Stimulated activated naive CD4-positive, alpha-beta T cell treated with Interleukin-2 at 50 U/mL for 16 hours (primary cell): ENCODE measurements around the gene INAFM2.

Source experiments
- DNase-seq: peaks from one replicate; lab custom pipeline; 2025; lab: John Stamatoyannopoulos, UW

INAFM2 gene

DNA sequence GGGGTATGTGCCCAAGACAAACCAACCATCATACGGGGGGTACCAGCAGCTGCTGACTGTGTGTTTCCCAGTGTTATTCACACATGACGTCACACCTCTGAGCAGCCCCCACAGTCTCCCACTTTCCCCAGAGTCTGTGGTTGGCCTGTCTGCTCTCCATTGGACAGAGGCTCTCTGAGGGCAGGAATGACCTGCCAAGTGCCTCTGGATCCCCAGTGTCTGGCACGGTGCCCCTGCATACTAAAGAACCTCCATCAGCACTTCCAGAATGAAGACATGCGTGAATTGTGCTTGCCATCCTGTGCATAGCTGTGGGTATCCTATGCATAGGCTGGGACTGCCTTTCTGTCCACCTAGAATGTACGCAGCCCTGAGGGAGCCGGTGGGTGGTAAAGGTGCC, 20.7 kb downstream of the INAFM2 start:
- DNase-seq, result no peak

DNA sequence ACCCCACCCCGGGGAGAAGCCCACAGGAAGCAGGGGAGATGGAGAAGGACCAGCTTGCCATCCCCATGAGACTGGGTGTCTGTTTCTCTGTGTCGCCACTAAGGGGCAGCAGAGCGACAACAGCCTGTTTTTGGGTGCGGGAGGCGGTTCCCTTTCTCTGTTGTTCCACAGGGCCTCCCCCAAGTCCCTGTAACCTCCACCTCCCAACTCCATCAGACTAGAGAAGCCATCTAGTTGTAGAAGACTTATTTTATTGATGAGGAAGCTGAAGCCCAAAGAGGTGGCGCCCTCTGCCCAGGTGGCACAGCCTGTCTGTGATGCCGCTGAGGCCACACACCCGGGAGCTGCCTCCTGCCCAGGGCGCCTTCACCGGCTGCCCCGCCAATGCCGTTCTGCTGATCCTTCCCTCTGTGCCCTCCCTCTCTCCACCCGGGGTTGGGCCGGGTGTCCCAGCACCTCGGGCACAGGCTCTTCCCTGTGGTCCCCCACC, 21.2 kb downstream of the INAFM2 start:
- peak; percentile 56 for DNase-seq

DNA sequence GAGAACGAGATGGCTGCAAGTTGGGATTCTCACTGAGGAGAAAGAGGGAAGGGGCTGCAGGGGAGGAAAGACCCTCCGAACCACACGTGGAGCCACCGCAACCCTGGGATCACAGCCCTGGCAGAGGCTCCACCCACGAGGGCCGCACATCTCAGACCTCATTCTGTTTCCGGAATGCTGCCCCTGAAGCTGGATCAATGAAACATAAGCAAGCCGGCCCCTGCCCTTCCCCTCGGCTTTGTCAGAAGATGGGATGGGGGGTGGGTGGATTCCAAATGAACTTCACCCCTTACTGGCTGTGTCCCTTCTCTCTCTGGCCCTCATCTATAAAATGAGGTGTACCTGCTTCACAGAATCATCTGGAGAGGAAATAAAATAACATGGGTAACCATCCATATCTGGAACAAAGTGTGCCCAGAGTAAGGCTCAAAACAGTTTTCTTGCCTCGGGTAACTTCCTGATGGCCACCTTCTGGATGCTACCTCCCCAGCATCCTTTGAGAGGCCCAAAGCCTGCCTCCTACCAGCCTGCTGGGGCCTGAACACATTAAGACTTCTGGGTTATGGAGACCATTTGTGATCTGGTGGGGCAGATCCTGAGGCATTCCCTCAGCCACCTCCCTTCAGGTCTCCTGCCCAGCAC, 21.9 kb downstream of the INAFM2 start:
- no peak for DNase-seq

DNA sequence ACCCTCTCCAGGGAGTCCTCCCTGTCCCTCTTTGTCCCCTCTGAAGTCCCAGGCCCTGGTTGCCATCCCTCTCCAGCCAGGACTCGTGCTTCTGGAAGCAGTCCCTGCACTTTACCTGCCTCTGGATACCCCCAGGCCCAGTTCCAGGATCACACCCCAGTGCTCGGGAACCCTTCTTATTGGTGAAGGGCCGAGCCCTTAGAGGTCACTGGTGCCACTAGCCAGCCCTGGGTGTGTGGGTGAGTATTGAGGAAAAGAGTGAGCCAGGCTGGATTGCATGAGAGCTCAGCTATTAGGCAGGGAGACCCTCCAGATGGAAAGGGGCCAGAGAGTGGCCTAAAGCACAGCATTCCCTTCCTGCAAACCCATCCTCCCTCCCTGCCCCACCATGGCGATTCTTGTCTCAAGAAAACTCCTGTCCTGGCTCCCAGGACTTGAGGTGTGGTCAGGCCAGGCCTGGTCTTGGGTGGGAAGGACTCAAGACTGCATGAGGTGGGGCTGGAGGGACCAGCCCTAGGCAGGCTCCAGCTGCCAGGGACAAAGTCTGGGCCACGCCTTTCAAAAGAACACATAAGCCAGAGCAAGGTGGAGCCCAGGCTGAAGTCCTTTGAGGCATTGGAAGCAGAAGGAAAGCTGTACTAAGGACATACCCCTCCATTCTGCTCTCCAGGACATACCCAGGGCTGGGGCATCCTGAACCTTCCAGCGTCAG, 22.5 kb downstream of the INAFM2 start:
- no peak for DNase-seq

DNA sequence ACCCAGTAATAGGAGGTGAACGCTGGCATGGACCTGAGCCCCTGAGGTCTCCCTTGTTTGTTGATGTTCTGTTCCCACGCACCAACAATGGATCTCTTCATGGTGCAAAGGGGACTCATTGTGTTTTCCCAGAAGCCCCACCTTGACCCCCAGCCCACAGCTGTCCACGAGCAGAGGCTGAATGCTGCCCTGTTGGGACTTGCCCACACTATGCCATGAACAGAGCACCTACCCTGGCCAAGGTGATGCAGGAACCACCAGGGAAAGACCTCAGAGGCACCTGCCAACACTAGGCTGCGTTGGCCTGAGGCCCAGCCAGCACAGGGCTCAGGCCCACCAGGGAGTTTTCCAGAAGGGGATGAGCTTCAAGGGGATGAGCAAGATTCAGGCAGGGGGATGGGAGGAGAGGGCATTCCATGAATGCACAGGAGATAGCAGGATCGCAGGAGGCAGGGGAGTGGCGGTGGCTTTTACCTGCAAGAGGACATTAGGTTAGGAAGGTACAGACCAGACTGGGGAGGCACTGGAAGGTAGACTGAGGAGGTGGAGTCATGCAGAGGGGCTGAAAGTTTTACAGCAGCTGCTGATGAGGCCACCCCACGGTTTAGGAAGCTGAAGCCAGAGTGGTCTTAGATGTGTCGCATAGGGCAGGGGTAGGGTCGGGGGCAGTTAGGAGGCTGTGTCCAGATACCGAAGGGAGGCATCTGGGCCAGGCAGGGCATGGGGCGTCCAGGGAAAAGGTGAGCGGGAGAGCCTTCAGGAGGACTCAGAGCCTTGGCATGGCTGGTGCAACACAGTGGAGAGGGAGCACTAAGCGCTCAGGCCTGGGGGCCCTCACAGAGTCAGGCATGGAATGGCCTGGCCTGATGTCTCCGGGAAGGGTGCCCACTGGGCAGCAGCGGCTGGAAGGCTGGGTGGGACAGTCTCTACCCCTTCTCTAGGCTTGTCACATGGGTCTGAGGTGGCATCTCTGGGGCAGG, 23.4 kb downstream of the INAFM2 start:
- no peak for DNase-seq

DNA sequence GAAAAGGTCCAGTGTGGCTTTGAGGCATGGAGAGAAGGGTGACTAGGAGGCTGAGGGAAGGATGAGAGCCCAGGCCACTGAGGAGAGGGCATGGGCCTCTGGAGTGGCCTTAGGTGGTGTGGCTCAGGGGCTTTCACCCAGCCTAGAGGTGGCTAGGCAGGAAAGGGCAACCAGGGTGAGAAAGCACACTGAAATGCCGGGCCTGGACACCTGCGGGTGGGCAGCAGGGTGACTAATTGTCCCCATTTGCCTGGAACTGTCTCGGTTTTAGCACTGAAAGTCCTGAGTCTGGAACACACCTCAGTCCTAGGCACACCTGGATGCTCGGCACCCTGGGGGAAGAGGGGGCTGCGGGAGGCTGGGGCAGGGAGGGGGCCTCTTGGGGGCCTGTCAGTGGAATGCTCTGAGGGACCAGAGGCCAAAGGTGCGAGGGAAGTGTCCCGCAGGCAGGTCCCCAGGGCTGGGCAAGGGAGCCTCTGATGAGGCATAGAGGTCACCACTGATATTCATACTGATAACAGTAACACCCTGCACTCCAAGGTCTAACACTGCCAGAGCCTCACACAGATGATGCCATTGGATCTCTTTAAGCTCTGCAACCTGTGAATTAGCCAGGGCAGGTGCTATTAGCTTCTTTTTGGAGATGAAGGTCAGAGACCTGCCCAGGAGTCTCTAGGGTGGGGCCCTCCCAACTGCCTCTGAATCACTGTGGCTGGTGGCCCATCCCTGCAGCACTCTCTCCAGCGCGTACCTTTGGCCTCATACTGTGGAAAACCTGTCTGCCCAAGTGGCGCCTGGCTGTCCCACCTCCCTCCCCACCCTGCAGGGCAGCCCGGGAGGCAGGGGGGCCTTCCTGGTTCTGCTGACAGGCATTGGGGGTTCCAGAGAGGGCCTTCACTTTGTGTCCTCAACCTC, 24.3 kb downstream of the INAFM2 start:
- DNase-seq, result no peak

DNA sequence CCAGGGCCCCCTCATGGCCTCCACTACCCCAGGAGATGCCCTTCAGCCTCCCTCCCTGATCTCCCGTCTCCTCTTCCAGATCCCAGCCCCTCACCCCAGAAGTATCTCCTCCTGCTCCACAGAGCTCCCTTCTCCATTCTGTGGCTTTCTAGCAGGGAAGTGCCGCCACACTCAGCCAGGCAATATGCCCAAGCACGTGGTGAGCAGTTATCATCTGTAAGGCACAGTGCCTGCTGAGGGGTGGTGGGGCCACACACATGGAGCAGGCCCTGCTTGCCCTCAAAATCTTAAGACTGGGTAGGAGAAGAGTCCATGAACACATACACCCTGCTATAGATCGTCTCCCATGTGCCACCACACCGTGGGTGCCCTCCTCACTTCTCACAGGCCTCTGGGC, 25.0 kb downstream of the INAFM2 start:
- no peak for DNase-seq

DNA sequence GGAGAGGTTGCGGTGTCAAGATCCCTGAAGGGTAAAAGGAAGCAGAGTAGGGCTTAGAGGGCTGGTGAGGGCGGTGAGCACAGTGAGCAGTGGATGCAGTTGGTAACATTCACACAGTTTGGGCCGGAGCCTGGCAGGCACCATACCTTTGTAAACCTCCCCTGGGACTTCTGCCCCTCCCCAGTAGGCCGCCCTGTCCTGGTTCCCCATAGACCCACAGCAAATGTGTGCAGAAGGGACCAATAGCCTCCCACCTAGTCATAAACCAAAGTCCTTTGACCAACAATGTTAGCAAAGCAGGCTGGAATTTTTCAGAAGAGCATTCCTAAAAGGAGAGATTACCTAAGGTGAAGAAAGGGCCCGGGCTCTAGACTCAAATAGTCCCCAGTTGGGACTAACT, 25.7 kb downstream of the INAFM2 start:
- DNase-seq, result no peak

DNA sequence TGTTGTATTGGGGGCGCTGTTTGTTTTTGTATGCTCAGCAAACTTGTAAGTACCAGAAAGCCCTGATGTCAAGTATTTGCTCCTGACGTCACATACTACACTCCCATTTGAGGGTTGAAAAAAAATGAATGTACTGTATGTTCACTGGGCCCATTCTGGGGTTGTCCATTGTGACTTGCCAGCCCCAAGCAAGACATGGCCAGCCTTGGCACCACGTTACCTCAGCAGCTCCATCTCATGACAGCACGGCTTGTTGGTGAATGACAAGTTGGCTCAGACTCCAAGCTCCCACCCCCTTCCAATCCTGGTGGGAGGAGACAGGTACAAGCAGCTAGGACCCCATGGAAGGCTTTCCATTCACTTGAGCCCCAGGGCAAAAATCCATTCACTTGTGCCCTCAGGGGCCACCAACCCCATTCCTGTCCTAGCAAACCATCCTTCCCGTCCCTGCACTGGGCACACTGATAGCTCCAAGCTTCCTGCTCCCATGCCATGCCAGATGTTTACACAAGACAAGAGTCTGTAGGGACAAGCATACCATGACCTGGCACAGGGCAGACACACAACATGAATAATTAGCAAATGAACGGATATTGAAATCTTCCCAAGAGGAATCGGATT, 28.9 kb downstream of the INAFM2 start:
- no peak for DNase-seq

DNA sequence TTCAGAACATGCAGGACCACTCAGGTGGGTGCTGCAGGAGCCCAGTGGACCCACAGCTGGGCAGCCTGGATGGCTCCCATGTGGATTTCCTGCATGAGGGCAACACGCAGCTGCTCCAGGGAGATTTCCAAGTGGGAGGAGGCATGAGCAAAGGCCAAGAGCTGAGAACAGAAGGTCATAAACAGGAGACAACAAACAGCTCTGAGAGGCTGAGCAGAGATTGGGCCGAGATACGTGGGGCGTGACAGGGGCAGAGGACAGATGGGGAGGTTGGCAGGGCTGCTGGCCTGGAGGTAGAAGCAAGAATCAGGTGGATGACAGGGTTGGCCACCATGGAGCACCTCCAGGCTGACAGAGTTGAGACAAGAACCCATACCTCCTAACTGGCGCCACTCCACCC, 30.2 kb downstream of the INAFM2 start:
- DNase-seq, result no peak

DNA sequence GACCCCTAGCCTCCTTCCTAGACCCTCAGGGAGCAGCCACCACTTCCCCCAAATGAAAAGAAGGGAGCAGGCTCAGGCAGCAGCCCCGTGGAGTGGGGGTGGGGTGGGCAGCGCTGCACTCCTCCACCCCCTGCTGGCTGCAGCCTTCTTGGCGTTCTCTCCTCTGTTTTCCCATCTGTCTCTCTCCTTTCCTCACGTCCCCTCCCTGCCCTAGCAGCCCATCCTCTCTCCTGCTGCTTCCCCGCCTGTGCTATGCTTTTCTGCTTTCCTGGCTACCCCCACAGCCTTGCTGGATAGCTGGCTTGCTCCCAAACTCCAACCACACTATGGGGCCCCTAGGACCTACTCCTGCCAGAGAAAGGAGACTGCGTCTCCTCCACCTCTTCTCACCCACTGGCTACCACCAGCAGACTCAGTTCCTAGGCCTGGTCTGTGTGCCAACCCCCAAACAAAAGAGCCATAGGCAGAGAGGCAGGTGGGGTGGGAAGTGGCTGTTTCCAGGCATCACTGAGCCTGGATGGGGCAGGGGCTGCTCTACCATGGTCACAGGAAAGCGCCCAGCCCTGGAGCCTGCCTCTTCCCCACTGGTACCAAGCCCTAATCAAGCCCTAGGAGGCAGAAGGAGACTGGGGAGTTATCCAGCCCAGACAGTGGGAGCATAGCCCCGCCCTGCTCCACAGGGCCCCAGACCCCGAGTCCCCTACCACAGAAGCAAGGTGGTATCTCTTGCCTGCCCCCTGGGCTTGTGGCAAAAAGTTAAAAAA, 31.1 kb downstream of the INAFM2 start:
- DNase-seq, result no peak

DNA sequence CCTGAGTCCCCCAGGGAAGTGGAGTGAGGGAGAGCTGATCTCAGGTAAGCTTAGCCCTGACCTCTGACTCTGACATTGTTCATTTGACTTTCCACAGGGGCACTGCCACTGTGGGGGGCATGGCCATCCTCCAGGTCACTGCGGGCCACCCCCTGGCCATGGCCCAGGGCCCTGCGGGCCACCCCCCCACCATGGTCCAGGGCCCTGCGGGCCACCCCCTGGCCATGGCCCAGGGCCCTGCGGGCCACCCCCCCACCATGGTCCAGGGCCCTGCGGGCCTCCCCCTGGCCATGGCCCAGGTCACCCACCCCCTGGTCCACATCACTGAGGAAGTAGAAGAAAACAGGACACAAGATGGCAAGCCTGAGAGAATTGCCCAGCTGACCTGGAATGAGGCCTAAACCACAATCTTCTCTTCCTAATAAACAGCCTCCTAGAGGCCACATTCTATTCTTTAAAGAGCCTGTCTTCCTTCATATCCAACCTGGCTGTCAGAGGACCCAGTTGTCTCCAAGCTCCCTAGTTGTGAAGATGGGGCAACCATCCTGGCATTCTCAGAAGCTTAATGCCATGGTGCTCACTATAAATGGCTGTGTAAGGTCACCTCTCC, 32.6 kb downstream of the INAFM2 start:
- DNase-seq, result no peak

DNA sequence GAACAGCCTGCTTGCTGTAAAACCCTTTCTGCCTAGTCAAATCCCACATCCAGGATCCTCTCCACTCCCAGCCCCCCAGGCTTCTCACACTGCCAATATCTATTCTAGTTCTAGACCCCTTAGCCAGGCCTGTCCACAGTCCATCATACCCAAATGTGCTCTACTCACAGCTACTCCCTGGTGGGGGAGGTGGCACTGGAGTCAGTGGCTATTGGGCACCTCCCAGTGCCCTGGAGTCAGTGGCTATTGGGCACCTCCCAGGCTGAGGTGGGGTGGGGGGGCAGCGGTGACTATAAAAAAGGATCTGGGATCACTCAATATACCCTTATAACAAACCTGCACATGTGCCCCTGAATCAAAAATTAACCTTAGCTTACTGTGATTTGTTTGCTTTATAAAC, 33.8 kb downstream of the INAFM2 start:
- no peak for DNase-seq

DNA sequence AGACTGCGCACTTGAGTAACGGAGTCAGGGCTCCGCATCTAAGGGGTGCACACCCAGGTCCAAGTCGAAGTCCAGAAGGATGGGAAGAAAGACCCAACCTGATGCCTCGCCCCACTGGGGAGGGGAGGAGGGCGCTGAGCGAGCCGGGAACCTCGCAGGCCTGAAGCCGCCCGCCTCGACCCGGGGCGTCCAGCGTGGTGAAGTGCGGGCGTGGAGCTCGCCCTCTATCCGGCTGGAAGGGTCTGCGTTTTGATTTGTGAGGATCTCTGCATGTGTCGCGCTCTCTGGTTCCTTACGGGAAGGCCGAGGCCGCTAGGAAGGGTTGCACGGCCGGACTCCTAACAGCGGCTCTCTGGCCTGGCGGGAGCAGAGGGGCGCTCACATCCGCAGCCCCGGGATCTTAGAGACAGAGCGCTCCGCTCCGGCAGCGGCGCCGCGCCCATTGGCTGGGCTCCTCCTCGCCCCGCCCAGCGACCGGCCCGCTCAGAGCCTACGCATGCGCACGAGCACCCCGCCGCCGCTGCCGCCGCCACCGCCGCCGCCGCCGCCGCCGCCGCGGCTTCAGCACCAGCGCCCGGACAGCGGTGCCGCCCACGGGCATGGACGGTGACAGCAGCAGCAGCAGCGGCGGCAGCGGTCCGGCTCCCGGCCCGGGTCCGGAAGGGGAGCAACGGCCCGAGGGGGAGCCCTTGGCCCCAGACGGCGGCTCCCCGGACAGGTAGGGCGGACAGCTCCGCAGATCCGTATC, 34.4 kb downstream of the INAFM2 start, which contains the start of gene DISP2:
TSS of gene DISP2 (plus strand) at position 497 of the 748 bp plus-strand sequence. CDS start at position 600, 103 bp downstream.
- peak; percentile 86 for DNase-seq

DNA sequence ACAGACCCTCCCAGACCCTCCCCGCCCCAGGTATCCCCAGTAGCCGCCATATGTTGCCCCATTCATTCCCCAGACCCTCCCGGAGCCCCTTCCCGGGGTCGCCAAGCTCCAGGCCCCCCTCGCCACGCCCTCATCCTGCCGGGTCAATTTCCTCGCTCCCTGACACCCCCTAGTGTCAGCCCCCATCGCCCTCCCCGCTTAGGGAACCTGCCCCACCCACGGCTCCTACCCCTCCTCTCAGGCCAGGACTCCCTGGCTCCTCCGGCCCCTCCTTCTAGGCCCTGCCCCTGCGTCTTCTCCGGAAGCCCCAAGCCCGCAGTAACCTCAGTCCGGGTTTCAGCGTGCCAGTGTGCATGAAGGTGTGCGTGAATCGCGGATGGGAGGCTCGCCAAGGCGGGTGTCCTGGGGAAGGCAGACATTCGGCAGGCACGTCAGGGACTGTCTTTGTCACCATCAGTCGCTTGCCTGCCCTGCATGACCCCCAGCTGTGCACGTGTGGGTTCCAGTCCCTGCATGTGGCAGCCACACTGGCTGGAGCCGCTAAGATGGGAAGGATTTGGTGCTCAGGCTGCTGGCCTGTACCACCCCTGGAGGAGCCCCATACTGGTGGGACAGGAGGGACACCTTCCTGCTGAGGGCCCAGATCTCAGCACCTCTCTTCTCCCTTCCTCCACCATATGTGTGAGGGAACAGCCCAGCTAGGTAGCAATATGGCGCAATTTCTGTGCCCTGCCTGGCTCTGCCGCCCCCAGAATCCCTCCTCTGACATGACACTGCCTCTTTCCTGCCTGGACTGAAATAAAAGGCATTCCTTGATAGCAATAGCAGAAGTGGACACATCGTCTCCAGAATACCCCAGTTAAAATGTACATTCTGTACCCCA, 35.2 kb downstream of the INAFM2 start:
- no peak for DNase-seq

DNA sequence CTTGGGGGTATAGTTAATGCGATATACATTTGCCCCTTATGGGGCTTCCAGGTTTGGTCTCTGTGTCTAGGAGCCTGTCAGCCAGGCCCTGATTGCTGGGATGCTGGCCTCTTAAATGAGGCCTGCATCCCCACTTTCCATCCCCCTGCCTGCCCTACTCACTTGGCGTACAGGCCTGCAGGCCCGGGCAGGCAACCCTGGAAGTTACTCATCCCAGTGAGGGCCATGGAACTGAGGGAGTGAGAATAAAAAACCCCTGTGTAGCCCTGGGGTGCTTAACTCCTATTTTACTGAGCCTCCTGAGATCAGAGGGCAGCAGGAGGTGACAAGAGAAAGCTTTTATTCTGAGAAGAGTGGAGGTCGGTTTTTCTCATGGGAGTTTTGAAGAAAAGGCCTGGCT, 36.5 kb downstream of the INAFM2 start:
- no peak for DNase-seq

DNA sequence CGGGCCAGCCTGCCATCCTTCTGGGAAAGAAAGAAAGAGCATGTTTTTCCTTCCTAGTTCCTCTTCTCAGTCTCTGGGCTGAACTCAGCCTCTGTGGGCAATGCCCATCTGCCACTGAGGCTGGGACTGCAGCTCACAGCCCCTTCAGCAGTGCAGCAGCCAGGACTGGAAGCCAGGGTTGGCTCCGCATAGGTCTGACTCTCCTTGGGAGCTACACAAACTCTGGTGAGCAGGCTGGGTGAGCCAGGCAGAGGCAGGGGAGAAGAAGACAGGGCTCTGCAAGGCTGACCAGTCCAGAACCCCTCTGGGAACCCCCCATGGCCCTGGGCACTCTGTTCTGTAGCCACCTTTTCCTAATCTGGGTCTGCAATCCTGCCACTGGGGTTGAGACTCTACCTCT, 38.1 kb downstream of the INAFM2 start:
- no peak for DNase-seq

DNA sequence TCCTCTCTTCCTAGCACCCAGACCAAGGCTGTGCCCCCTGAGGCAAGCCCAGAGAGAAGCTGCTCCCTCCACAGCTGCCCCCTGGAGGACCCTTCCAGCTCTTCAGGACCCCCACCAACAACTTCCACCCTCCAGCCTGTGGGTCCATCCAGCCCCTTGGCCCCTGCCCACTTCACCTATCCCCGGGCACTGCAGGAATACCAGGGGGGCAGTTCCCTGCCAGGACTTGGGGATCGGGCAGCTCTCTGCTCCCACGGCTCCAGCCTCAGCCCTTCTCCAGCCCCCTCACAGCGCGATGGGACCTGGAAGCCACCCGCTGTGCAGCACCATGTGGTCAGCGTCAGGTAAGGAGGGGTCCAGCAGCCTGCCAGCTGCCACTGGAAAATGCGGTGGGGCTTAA, 40.1 kb downstream of the INAFM2 start:
- no peak for DNase-seq
